NT2/D1 (cell line): ENCODE data around the gene ALAS2.

ENCODE experiments used
- DNase-seq: peaks from one replicate; pipeline ENCODE4 v3.0.0-alpha.2; 2011; ENCODE audit warnings: low read depth, low spot score
- H3K27me3 ChIP-seq: 2 replicates; pipeline ENCODE4 v1.6.0; 2011; ENCODE audit warnings: mild to moderate bottlenecking; ENCODE audit not compliant: insufficient read length, insufficient read depth
- H3K36me3 ChIP-seq: 2 replicates; pipeline ENCODE4 v1.6.1; 2011; ENCODE audit warnings: mild to moderate bottlenecking, low read length, mixed read lengths; ENCODE audit not compliant: insufficient read depth, insufficient read length
- H3K4me1 ChIP-seq: 2 replicates; pipeline ENCODE4 v1.5.1; 2011; ENCODE audit not compliant: insufficient read depth, insufficient read length
- H3K4me3 ChIP-seq: 2 replicates; pipeline ENCODE4 v1.5.1; 2011; ENCODE audit warnings: low read depth; ENCODE audit not compliant: insufficient read length
- H3K9ac ChIP-seq: 2 replicates; pipeline ENCODE4 v1.6.0; 2011; ENCODE audit warnings: low read depth; ENCODE audit not compliant: insufficient read length
- H3K9me3 ChIP-seq: 2 replicates; pipeline ENCODE4 v1.5.1; 2011; ENCODE audit warnings: mild to moderate bottlenecking, low read length; ENCODE audit not compliant: insufficient read depth
- SUZ12 ChIP-seq: IDR thresholded peaks from 2 replicates; pipeline ENCODE4 v1.6.1; 2011; ENCODE audit not compliant: insufficient read length, insufficient read depth; ENCODE audit errors: extremely low read depth
- YY1 ChIP-seq: IDR thresholded peaks from 2 replicates; pipeline ENCODE4 v1.6.1; 2011; ENCODE audit not compliant: insufficient read length, insufficient read depth
- ZNF274 ChIP-seq: IDR thresholded peaks from 2 replicates; pipeline ENCODE4 v1.6.1; 2011; ENCODE audit warnings: mild to moderate bottlenecking, low read depth, low read length

The ALAS2 gene

GRCh38 chrX:55041514-55041913, 10.7 kb upstream of the ALAS2 start:
- H3K27me3 ChIP-seq = no peaks in the 10 kb centered on the region
- no peaks in the 10 kb centered on the region for H3K36me3 ChIP-seq
- H3K9me3 ChIP-seq = no peaks in the 10 kb centered on the region
- no peak overlapping the region for H3K9ac ChIP-seq
- no peak overlapping the region for H3K4me3 ChIP-seq
- TF ChIP-seq SUZ12 (no peak), YY1 (no peak), ZNF274 (no peak)
- H3K4me1 ChIP-seq = no peaks in the 10 kb centered on the region
- DNase-seq = no peak

GRCh38 chrX:55039471-55039870, 8.7 kb upstream of the ALAS2 start:
- Histone ChIP-seq H3K36me3 (no peaks in the 10 kb centered on the region), H3K9ac (no peak overlapping the region), H3K27me3 (no peaks in the 10 kb centered on the region), H3K4me3 (no peak overlapping the region), H3K9me3 (no peaks in the 10 kb centered on the region), H3K4me1 (no peaks in the 10 kb centered on the region)
- no peak for TF ChIP-seq SUZ12
- no peak for TF ChIP-seq YY1
- TF ChIP-seq ZNF274 = no peak
- no peak for DNase-seq

- Histone ChIP-seq H3K9ac (no peak overlapping the region), H3K4me3 (no peak overlapping the region), H3K27me3 (no peaks in the 10 kb centered on the region), H3K36me3 (no peaks in the 10 kb centered on the region), H3K9me3 (no peaks in the 10 kb centered on the region), H3K4me1 (no peaks in the 10 kb centered on the region)
- TF ChIP-seq SUZ12 = no peak
- TF ChIP-seq ZNF274 = no peak
- no peak for TF ChIP-seq YY1
- DNase-seq = no peak
These were observed 2.7 kb upstream of the ALAS2 start for GRCh38 chrX:55033429-55033828.

GRCh38 chrX:55029291-55029690, 1.5 kb downstream of the ALAS2 start:
- no peak overlapping the region for H3K4me3 ChIP-seq
- no peaks in the 10 kb centered on the region for H3K4me1 ChIP-seq
- no peaks in the 10 kb centered on the region for H3K9me3 ChIP-seq
- no peaks in the 10 kb centered on the region for H3K36me3 ChIP-seq
- TF ChIP-seq SUZ12 = no peak
- TF ChIP-seq ZNF274 = no peak
- no peak for TF ChIP-seq YY1
- no peaks in the 10 kb centered on the region for H3K27me3 ChIP-seq
- H3K9ac ChIP-seq = no peak overlapping the region
- DNase-seq = no peak

GRCh38 chrX:55028611-55029010, 2.2 kb downstream of the ALAS2 start:
- no peak for DNase-seq
- Histone ChIP-seq H3K36me3 (no peaks in the 10 kb centered on the region), H3K9ac (no peak overlapping the region), H3K4me3 (no peak overlapping the region), H3K27me3 (no peaks in the 10 kb centered on the region), H3K4me1 (no peaks in the 10 kb centered on the region), H3K9me3 (no peaks in the 10 kb centered on the region)
- TF ChIP-seq YY1 = no peak
- no peak for TF ChIP-seq SUZ12
- TF ChIP-seq ZNF274 = no peak

- no peak overlapping the region for H3K4me3 ChIP-seq
- no peaks in the 10 kb centered on the region for H3K27me3 ChIP-seq
- no peak for TF ChIP-seq ZNF274
- TF ChIP-seq YY1 = no peak
- no peak for TF ChIP-seq SUZ12
- H3K36me3 ChIP-seq = no peaks in the 10 kb centered on the region
- no peak overlapping the region for H3K9ac ChIP-seq
- no peaks in the 10 kb centered on the region for H3K4me1 ChIP-seq
- H3K9me3 ChIP-seq = no peaks in the 10 kb centered on the region
- no peak for DNase-seq
These were observed 2.7 kb downstream of the ALAS2 start for GRCh38 chrX:55028040-55028439.

- H3K36me3 ChIP-seq = no peaks in the 10 kb centered on the region
- no peak for DNase-seq
- no peaks in the 10 kb centered on the region for H3K27me3 ChIP-seq
- no peaks in the 10 kb centered on the region for H3K9me3 ChIP-seq
- no peak overlapping the region for H3K9ac ChIP-seq
- H3K4me3 ChIP-seq = no peak overlapping the region
- no peak for TF ChIP-seq SUZ12
- no peak for TF ChIP-seq ZNF274
- no peak for TF ChIP-seq YY1
- H3K4me1 ChIP-seq = no peaks in the 10 kb centered on the region
These were observed 3.9 kb downstream of the ALAS2 start for GRCh38 chrX:55026840-55027239.

- Histone ChIP-seq H3K27me3 (no peaks in the 10 kb centered on the region), H3K4me3 (no peak overlapping the region), H3K36me3 (no peaks in the 10 kb centered on the region), H3K9ac (no peak overlapping the region), H3K9me3 (no peaks in the 10 kb centered on the region), H3K4me1 (no peaks in the 10 kb centered on the region)
- TF ChIP-seq SUZ12 = no peak
- TF ChIP-seq ZNF274 = no peak
- TF ChIP-seq YY1 = no peak
- DNase-seq = no peak
These were observed 4.6 kb downstream of the ALAS2 start for GRCh38 chrX:55026143-55026542.
